ENCODE measurements around the gene ZNF142.

GRCh38 chr2:218643751-218644310, 15.6 kb downstream of the ZNF142 start:
- no peak for TF ChIP-seq POLR2AphosphoS5 (IDR thresholded peaks at IDR 0.05)
- TF ChIP-seq EP300 (IDR thresholded peaks at IDR 0.05) = no peak

Measured in suprapubic skin (tissue), 4 donors.